Immature natural killer cell (primary cell): ENCODE measurements around the gene TMEM45A. TPM values are rescaled to one million over a fixed set of nuclear protein-coding genes. Genes with fewer than 3 reads are reported as not detected.
"Not testable (repeated sequence)": the region's sequence is repeated elsewhere in the genome, so short reads cannot be mapped to it uniquely, and the experiment has no call there.

Source experiments
- DNase-seq, 3 donors: peaks; one replicate each; pipeline ENCODE4 v3.0.0; 2022; ENCODE audit warnings: mixed read lengths in 1 of 3
- H3K27ac Mint-ChIP-seq, 6 donors: one replicate each; pipeline ENCODE4 v1.8.0; 2020; ENCODE audit warnings: mixed read lengths in 6 of 6, mild to moderate bottlenecking in 5 of 6, inconsistent platforms in 4 of 6, moderate library complexity in 3 of 6
- H3K27me3 Mint-ChIP-seq, 3 donors: one replicate each; pipeline ENCODE4 v1.8.0; 2020 to 2021; ENCODE audit warnings: low read depth in 3 of 3, mild to moderate bottlenecking in 3 of 3, mixed read lengths in 3 of 3, moderate library complexity in 3 of 3, inconsistent platforms in 1 of 3
- H3K36me3 Mint-ChIP-seq, 3 donors: one replicate each; pipeline ENCODE4 v1.8.0; 2020; ENCODE audit warnings: mixed read lengths in 3 of 3, inconsistent platforms in 2 of 3, mild to moderate bottlenecking in 2 of 3
- H3K4me1 Mint-ChIP-seq, 2 donors: one replicate each; pipeline ENCODE4 v1.8.0; 2020; ENCODE audit warnings: inconsistent platforms in 2 of 2, mild to moderate bottlenecking in 2 of 2, mixed read lengths in 2 of 2, moderate library complexity in 1 of 2
- H3K4me3 Mint-ChIP-seq, 5 donors: one replicate each; pipeline ENCODE4 v1.8.0; 2020; ENCODE audit warnings: mild to moderate bottlenecking in 5 of 5, mixed read lengths in 5 of 5, inconsistent platforms in 3 of 5, moderate library complexity in 3 of 5
- H3K9me3 Mint-ChIP-seq, 6 donors: one replicate each; pipeline ENCODE4 v1.8.0; 2020; ENCODE audit warnings: mild to moderate bottlenecking in 6 of 6, mixed read lengths in 6 of 6, inconsistent platforms in 4 of 6, moderate library complexity in 3 of 6
- polyA plus RNA-seq, 3 donors: library from polyadenylated mRNA; unstranded; fragments of 300-500 nt; fragmentation: Illumina TruSeq; gene quantifications; one replicate each; pipeline ENCODE4 v1.2.3, GENCODE V29; 2021

The TMEM45A gene
- under 1 TPM in 1 of 3 donors, not detected in 2; 0.29 TPM for polyA plus RNA-seq

GRCh38 chr3:100492059-100493006, at the start of gene TMEM45A:
Gene TMEM45A (plus strand): TSS chr3:100492619. CDS start chr3:100555212, 62,593 bp downstream.
- Mint-ChIP-seq H3K4me1 (peaks cover 10 to 11% of the 10 kb centered on the region in 2 donors), H3K36me3 (no peaks in the 10 kb centered on the region), H3K27ac (peak within 1 kb of the TSS; percentile 0 to 78 (median 23)), H3K9me3 (no peaks in the 10 kb centered on the region), H3K27me3 (peaks cover 0 to 4% (median 3%) of the 10 kb centered on the region in 3 donors), H3K4me3 (peak within 1 kb of the TSS; percentile 84 to 91 (median 90))
- DNase-seq = peak; percentile 76 to 82 (median 77)

- Mint-ChIP-seq H3K36me3 (no peaks in the 10 kb centered on the region), H3K9me3 (peaks cover 0 to 9% (median 2%) of the 10 kb centered on the region in 6 donors), H3K4me3 (no peak overlapping the region), H3K27me3 (peaks cover 3 to 4% (median 3%) of the 10 kb centered on the region in 3 donors), H3K27ac (no peak overlapping the region), H3K4me1 (no peaks in the 10 kb centered on the region)
- DNase-seq = no peak
These were observed 48.7 kb upstream of the TMEM45A start for GRCh38 chr3:100443690-100444089.

GRCh38 chr3:100447067-100447466, 45.4 kb upstream of the TMEM45A start:
- H3K36me3 Mint-ChIP-seq, H3K4me3 Mint-ChIP-seq, H3K9me3 Mint-ChIP-seq, DNase-seq, H3K4me1 Mint-ChIP-seq, H3K27ac Mint-ChIP-seq, H3K27me3 Mint-ChIP-seq: not testable (repeated sequence)

- peaks cover 0 to 9% (median 2%) of the 10 kb centered on the region in 6 donors for H3K9me3 Mint-ChIP-seq
- H3K4me3 Mint-ChIP-seq = no peak overlapping the region
These were observed 44.3 kb upstream of the TMEM45A start for GRCh38 chr3:100448079-100448478.

GRCh38 chr3:100449214-100449613, 43.2 kb upstream of the TMEM45A start:
- Mint-ChIP-seq H3K27me3 (peaks cover 2 to 3% (median 3%) of the 10 kb centered on the region in 3 donors), H3K36me3 (no peaks in the 10 kb centered on the region), H3K4me1 (no peaks in the 10 kb centered on the region), H3K4me3 (no peak overlapping the region), H3K9me3 (peaks cover 0 to 9% (median 2%) of the 10 kb centered on the region in 6 donors), H3K27ac (no peak overlapping the region)
- DNase-seq = no peak

More at GRCh38 chr3:100448079-100448478, 44.3 kb upstream of the TMEM45A start:
- H3K27ac Mint-ChIP-seq = no peak overlapping the region
- no peak for DNase-seq
- H3K4me1 Mint-ChIP-seq = no peaks in the 10 kb centered on the region
- H3K27me3 Mint-ChIP-seq = peaks cover 2 to 3% (median 3%) of the 10 kb centered on the region in 3 donors
- no peaks in the 10 kb centered on the region for H3K36me3 Mint-ChIP-seq

GRCh38 chr3:100454677-100455076, 37.7 kb upstream of the TMEM45A start:
- Mint-ChIP-seq H3K4me3 (no peak overlapping the region), H3K27me3 (no peaks in the 10 kb centered on the region), H3K4me1 (no peaks in the 10 kb centered on the region), H3K36me3 (no peaks in the 10 kb centered on the region), H3K27ac (no peak overlapping the region), H3K9me3 (no peaks in the 10 kb centered on the region)
- DNase-seq = no peak

GRCh38 chr3:100455841-100456550, 36.4 kb upstream of the TMEM45A start:
- Mint-ChIP-seq H3K36me3 (no peaks in the 10 kb centered on the region), H3K9me3 (no peaks in the 10 kb centered on the region), H3K4me3 (no peak overlapping the region), H3K27me3 (no peaks in the 10 kb centered on the region), H3K27ac (no peak overlapping the region), H3K4me1 (no peaks in the 10 kb centered on the region)
- DNase-seq = no peak

GRCh38 chr3:100456745-100457144, 35.7 kb upstream of the TMEM45A start:
- H3K9me3 Mint-ChIP-seq = no peaks in the 10 kb centered on the region
- H3K4me1 Mint-ChIP-seq = no peaks in the 10 kb centered on the region
- no peaks in the 10 kb centered on the region for H3K27me3 Mint-ChIP-seq
- no peaks in the 10 kb centered on the region for H3K36me3 Mint-ChIP-seq
- no peak overlapping the region for H3K4me3 Mint-ChIP-seq
- H3K27ac Mint-ChIP-seq = no peak overlapping the region
- DNase-seq = no peak

- no peak for DNase-seq
- H3K9me3 Mint-ChIP-seq = no peaks in the 10 kb centered on the region
- no peaks in the 10 kb centered on the region for H3K4me1 Mint-ChIP-seq
- H3K4me3 Mint-ChIP-seq = no peak overlapping the region
- no peak overlapping the region for H3K27ac Mint-ChIP-seq
- H3K27me3 Mint-ChIP-seq = no peaks in the 10 kb centered on the region
- no peaks in the 10 kb centered on the region for H3K36me3 Mint-ChIP-seq
These were observed 34.6 kb upstream of the TMEM45A start for GRCh38 chr3:100457811-100458210.

GRCh38 chr3:100458814-100459213, 33.6 kb upstream of the TMEM45A start:
- peaks cover 0 to 4% (median 0%) of the 10 kb centered on the region in 3 donors for H3K27me3 Mint-ChIP-seq
- no peaks in the 10 kb centered on the region for H3K9me3 Mint-ChIP-seq
- no peak for DNase-seq
- no peaks in the 10 kb centered on the region for H3K36me3 Mint-ChIP-seq
- H3K4me3 Mint-ChIP-seq = no peak overlapping the region
- H3K4me1 Mint-ChIP-seq = no peaks in the 10 kb centered on the region
- no peak overlapping the region for H3K27ac Mint-ChIP-seq

GRCh38 chr3:100463002-100463401, 29.4 kb upstream of the TMEM45A start:
- no peaks in the 10 kb centered on the region for H3K36me3 Mint-ChIP-seq
- H3K27ac Mint-ChIP-seq = no peak overlapping the region
- H3K9me3 Mint-ChIP-seq = no peaks in the 10 kb centered on the region
- no peak overlapping the region for H3K4me3 Mint-ChIP-seq
- peak; percentile 6 to 10 (median 7) for DNase-seq
- peaks cover 0 to 4% (median 1%) of the 10 kb centered on the region in 3 donors for H3K27me3 Mint-ChIP-seq
- H3K4me1 Mint-ChIP-seq = no peaks in the 10 kb centered on the region

- H3K9me3 Mint-ChIP-seq = peaks cover 0 to under 1% (median 0%) of the 10 kb centered on the region in 6 donors
- H3K4me1 Mint-ChIP-seq = no peaks in the 10 kb centered on the region
- H3K36me3 Mint-ChIP-seq = no peaks in the 10 kb centered on the region
- no peak overlapping the region for H3K4me3 Mint-ChIP-seq
- peaks cover 1 to 4% (median 1%) of the 10 kb centered on the region in 3 donors for H3K27me3 Mint-ChIP-seq
- no peak overlapping the region for H3K27ac Mint-ChIP-seq
- no peak for DNase-seq
These were observed 28.7 kb upstream of the TMEM45A start for GRCh38 chr3:100463646-100464155.

GRCh38 chr3:100465892-100466777, 26.3 kb upstream of the TMEM45A start:
- peaks cover 1 to 7% (median 3%) of the 10 kb centered on the region in 3 donors for H3K27me3 Mint-ChIP-seq
- DNase-seq = no peak
- H3K36me3 Mint-ChIP-seq = no peaks in the 10 kb centered on the region
- no peaks in the 10 kb centered on the region for H3K4me1 Mint-ChIP-seq
- no peak overlapping the region for H3K27ac Mint-ChIP-seq
- H3K4me3 Mint-ChIP-seq = no peak overlapping the region
- H3K9me3 Mint-ChIP-seq = peaks cover 0 to 7% (median 0%) of the 10 kb centered on the region in 6 donors
